Measurements from ENCODE around the gene AKTIP.
"Not testable (repeated sequence)": the region's sequence is repeated elsewhere in the genome, so short reads cannot be mapped to it uniquely, and the experiment has no call there.

The AKTIP gene

DNA sequence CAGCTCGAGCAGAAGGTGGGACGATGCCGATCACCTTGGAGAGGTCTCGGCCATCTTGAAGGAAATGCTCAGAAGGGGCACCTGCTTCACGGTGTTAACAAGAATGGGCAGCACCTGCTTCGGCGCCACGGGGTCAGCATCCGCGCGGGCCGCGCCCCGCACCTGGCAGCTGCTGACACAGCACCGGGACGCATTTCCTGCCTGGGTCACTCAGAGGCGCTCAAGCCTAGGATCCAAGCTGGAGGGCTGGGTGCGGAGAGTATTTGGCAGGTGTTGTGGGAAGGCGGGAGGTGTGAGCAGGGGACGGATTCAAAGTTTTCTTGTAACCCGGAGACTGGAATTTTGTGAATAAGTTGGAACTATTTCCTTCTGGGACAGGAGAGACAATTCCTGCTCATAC lies 39.3 kb upstream of the AKTIP start:
- Histone ChIP-seq H3K4me3 (ENCODE audit: severe bottlenecking) (no peak overlapping the region), H3K4me1 (ENCODE audit: insufficient read depth, poor library complexity, severe bottlenecking) (no peaks in the 10 kb centered on the region), H3K27me3 (ENCODE audit: insufficient read depth, poor library complexity, severe bottlenecking) (peaks cover 12% of the 10 kb centered on the region), H3K9me3 (ENCODE audit: severe bottlenecking) (no peaks in the 10 kb centered on the region), H3K36me3 (ENCODE audit: low read depth) (no peaks in the 10 kb centered on the region), H3K27ac (ENCODE audit: poor library complexity, severe bottlenecking) (no peak overlapping the region)
- TF ChIP-seq, protein P1, sequence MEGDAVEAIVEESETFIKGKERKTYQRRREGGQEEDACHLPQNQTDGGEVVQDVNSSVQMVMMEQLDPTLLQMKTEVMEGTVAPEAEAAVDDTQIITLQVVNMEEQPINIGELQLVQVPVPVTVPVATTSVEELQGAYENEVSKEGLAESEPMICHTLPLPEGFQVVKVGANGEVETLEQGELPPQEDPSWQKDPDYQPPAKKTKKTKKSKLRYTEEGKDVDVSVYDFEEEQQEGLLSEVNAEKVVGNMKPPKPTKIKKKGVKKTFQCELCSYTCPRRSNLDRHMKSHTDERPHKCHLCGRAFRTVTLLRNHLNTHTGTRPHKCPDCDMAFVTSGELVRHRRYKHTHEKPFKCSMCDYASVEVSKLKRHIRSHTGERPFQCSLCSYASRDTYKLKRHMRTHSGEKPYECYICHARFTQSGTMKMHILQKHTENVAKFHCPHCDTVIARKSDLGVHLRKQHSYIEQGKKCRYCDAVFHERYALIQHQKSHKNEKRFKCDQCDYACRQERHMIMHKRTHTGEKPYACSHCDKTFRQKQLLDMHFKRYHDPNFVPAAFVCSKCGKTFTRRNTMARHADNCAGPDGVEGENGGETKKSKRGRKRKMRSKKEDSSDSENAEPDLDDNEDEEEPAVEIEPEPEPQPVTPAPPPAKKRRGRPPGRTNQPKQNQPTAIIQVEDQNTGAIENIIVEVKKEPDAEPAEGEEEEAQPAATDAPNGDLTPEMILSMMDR (IDR thresholded peaks at IDR 0.05; ENCODE audit: poor library complexity, severe bottlenecking) = no peak
- ATAC-seq (ENCODE audit: low read depth) (no peak), DNase-seq (ENCODE audit: low spot score) (no peak)

DNA sequence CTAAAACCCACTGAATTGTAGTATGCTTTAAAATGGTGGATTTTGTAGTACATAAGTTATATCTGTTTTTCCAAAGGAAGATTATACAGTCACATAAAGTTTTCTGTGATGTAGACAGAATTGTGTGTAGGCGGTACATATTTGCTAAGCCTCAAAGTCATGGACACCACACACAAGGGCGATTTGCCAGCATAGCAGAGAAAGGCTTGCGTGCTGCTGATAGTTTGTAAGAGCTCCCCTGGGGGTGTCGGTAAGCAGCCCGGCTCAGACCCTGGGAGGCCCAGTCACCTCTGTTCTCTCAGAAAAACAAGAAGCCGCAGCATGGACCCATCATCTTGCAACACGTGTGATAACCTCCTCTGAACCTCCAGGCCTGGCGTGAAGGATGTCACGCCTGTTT lies 38.3 kb upstream of the AKTIP start:
- no peak for DNase-seq (ENCODE audit: low spot score)
- H3K27ac ChIP-seq (ENCODE audit: poor library complexity, severe bottlenecking) = no peak overlapping the region
- no peaks in the 10 kb centered on the region for H3K4me1 ChIP-seq (ENCODE audit: insufficient read depth, poor library complexity, severe bottlenecking)
- TF ChIP-seq, protein P1 (IDR thresholded peaks at IDR 0.05; ENCODE audit: poor library complexity, severe bottlenecking) = no peak
- H3K4me3 ChIP-seq (ENCODE audit: severe bottlenecking) = no peak overlapping the region
- H3K36me3 ChIP-seq (ENCODE audit: low read depth) = no peaks in the 10 kb centered on the region
- no peak for ATAC-seq (ENCODE audit: low read depth)
- peaks cover 12% of the 10 kb centered on the region for H3K27me3 ChIP-seq (ENCODE audit: insufficient read depth, poor library complexity, severe bottlenecking)
- no peaks in the 10 kb centered on the region for H3K9me3 ChIP-seq (ENCODE audit: severe bottlenecking)

DNA sequence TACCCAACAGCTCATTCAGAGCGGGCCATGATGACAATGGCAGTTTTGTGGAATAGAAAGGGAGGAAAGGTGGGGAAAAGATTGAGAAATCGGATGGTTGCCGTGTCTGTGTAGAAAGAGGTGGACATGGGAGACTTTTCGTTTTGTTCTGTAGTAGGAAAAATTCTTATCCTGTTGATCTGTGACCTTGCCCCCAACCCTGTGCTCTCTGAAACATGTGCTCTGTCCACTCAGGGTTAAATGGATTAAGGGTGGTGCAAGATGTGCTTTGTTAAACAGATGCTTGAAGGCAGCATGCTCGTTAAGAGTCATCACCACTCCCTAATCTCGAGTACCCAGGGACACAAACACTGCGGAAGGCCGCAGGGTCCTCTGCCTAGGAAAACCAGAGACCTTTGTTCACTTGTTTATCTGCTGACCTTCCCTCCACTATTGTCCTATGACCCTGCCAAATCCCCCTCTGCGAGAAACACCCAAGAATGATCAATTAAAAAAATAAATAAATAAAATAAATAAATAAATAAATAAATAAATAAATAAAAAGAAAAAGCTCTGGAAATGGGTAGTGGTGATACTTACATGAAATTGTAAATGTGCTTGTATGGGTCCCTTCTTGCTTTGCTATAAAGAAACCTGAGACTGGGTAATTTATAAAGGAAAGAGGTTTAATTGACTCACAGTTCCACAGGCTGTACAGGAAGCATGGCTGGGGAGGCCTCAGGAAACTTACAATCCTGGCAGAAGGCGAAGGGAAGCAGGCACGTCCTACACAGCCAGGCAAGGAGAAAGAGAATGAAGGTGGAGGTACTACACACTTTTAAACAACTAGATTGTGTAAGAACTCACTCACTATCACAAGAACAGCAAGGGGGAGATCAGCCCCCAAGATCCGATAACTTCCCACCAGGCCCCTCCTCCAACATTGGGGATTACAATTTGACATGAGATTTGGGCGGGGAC lies 37.0 kb upstream of the AKTIP start:
- H3K4me3 ChIP-seq (ENCODE audit: severe bottlenecking); H3K4me1 ChIP-seq (ENCODE audit: insufficient read depth, poor library complexity, severe bottlenecking); DNase-seq (ENCODE audit: low spot score); H3K27ac ChIP-seq (ENCODE audit: poor library complexity, severe bottlenecking); ATAC-seq (ENCODE audit: low read depth); H3K9me3 ChIP-seq (ENCODE audit: severe bottlenecking); H3K36me3 ChIP-seq (ENCODE audit: low read depth): not testable (repeated sequence)
- H3K27me3 ChIP-seq (ENCODE audit: insufficient read depth, poor library complexity, severe bottlenecking) = peaks cover 11% of the 10 kb centered on the region

DNA sequence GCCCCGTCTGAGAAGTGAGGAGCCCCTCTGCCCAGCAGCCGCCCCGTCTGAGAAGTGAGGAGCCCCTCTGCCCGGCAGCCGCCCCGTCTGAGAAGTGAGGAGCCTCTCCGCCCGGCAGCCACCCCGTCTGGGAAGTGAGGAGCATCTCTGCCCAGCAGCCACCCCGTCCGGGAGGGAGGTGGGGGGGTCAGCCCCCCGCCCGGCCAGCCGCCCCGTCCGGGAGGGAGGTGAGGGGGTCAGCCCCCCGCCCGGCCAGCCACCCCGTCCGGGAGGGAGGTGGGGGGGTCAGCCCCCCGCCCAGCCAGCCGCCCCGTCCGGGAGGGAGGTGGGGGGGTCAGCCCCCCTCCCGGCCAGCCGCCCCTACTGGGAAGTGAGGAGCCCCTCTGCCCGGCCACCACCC lies 36.3 kb upstream of the AKTIP start:
- DNase-seq (ENCODE audit: low spot score); ATAC-seq (ENCODE audit: low read depth); H3K36me3 ChIP-seq (ENCODE audit: low read depth); H3K4me3 ChIP-seq (ENCODE audit: severe bottlenecking); H3K27ac ChIP-seq (ENCODE audit: poor library complexity, severe bottlenecking); H3K4me1 ChIP-seq (ENCODE audit: insufficient read depth, poor library complexity, severe bottlenecking); H3K27me3 ChIP-seq (ENCODE audit: insufficient read depth, poor library complexity, severe bottlenecking); H3K9me3 ChIP-seq (ENCODE audit: severe bottlenecking): not testable (repeated sequence)

DNA sequence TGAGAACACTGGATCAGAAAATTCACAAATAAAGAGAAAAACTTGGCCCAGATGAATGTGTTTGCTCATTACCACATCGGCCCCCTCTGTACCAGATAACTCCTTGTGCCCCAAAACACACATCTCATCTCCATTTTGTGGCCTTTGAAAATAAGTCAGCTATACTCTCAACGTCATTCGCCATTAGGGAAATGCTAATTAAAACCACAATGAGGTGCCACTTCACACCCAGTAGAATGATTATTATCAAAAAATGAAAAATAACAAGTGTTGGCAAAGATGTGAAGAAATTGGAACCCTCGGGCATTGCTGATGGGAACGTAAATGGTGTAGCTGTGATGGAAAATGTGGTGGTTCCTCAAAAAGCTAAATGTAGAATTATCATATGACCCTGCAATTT lies 34.6 kb upstream of the AKTIP start:
- Histone ChIP-seq H3K9me3 (ENCODE audit: severe bottlenecking) (no peaks in the 10 kb centered on the region), H3K36me3 (ENCODE audit: low read depth) (no peaks in the 10 kb centered on the region), H3K27me3 (ENCODE audit: insufficient read depth, poor library complexity, severe bottlenecking) (no peaks in the 10 kb centered on the region), H3K4me3 (ENCODE audit: severe bottlenecking) (no peak overlapping the region), H3K27ac (ENCODE audit: poor library complexity, severe bottlenecking) (no peak overlapping the region), H3K4me1 (ENCODE audit: insufficient read depth, poor library complexity, severe bottlenecking) (no peaks in the 10 kb centered on the region)
- TF ChIP-seq, protein P1 (IDR thresholded peaks at IDR 0.05; ENCODE audit: poor library complexity, severe bottlenecking) = no peak
- DNase-seq (ENCODE audit: low spot score) (no peak), ATAC-seq (ENCODE audit: low read depth) (no peak)

DNA sequence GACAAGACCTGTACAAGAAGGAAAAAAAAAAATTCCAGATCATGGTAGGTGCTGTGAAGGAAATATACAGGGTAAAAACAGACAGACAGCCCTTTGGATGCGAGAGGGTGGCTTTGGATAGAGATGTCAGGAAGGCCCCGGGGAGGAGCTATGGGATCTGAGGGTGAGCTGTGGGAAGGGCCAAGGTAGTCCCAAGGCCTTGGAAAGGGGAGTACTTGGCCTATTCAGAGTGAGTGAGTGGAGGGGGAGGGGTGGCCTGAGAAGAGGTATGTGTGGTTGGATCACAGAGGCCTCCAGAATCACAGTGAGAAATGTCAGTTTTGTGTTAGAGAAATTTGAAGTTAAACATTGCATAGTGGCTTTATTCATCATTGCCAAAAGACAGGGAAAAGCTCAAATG lies 31.2 kb upstream of the AKTIP start:
- Histone ChIP-seq H3K27me3 (ENCODE audit: insufficient read depth, poor library complexity, severe bottlenecking) (no peaks in the 10 kb centered on the region), H3K9me3 (ENCODE audit: severe bottlenecking) (no peaks in the 10 kb centered on the region), H3K36me3 (ENCODE audit: low read depth) (no peaks in the 10 kb centered on the region), H3K27ac (ENCODE audit: poor library complexity, severe bottlenecking) (no peak overlapping the region), H3K4me1 (ENCODE audit: insufficient read depth, poor library complexity, severe bottlenecking) (no peaks in the 10 kb centered on the region), H3K4me3 (ENCODE audit: severe bottlenecking) (no peak overlapping the region)
- DNase-seq (ENCODE audit: low spot score) (no peak), ATAC-seq (ENCODE audit: low read depth) (no peak)
- TF ChIP-seq, protein P1 (IDR thresholded peaks at IDR 0.05; ENCODE audit: poor library complexity, severe bottlenecking) = no peak
